Measurements from ENCODE around the gene ARRB2.

The ARRB2 gene

GRCh38 chr17:4768298-4768697, 57.9 kb downstream of the ARRB2 start:
- DNase-seq = peak in 1 of 2 donors; percentile 29

- no peak for DNase-seq
Observed at GRCh38 chr17:4769628-4770027, 59.2 kb downstream of the ARRB2 start.

All from CD4-positive, alpha-beta T cell treated with Interleukin-4 for 1 hour (primary cell).